ELR (cell line): Measurements from ENCODE around the gene WDR38.

ENCODE experiments used
- DNase-seq: peaks from one replicate; pipeline ENCODE4 v3.0.0-alpha.2; 2015; ENCODE audit warnings: low read depth

WDR38 gene

GRCh38 chr9:124882231-124882630 is 29.0 kb downstream of the WDR38 start:
- no peak for DNase-seq

- no peak for DNase-seq
Measured at GRCh38 chr9:124884376-124884775, 31.1 kb downstream of the WDR38 start.

- no peak for DNase-seq
Measured at GRCh38 chr9:124885551-124885950, 32.3 kb downstream of the WDR38 start.

- DNase-seq, result no peak
Measured at GRCh38 chr9:124886461-124886860, 33.2 kb downstream of the WDR38 start.

- DNase-seq, result no peak
Measured at GRCh38 chr9:124886866-124887492, 33.7 kb downstream of the WDR38 start.

- DNase-seq, result no peak
Measured at GRCh38 chr9:124887832-124888231, 34.6 kb downstream of the WDR38 start.

GRCh38 chr9:124889006-124889405 is 35.7 kb downstream of the WDR38 start:
- no peak for DNase-seq

- DNase-seq, result no peak
Measured at GRCh38 chr9:124890179-124890578, 36.9 kb downstream of the WDR38 start.

GRCh38 chr9:124894035-124894740 is 40.9 kb downstream of the WDR38 start:
- DNase-seq, result no peak

GRCh38 chr9:124894741-124895170 is 41.5 kb downstream of the WDR38 start:
- peak; percentile 64 for DNase-seq

- no peak for DNase-seq
Measured at GRCh38 chr9:124897570-124898460, 44.6 kb downstream of the WDR38 start.

- no peak for DNase-seq
Measured at GRCh38 chr9:124899845-124900244, 46.6 kb downstream of the WDR38 start.

- DNase-seq, result no peak
Measured at GRCh38 chr9:124906966-124907365, 53.7 kb downstream of the WDR38 start.
